ENCODE data around the gene SEZ6. TPM values are rescaled to one million over a fixed set of nuclear protein-coding genes. Genes with fewer than 3 reads are reported as not detected.

SEZ6 gene
- total RNA-seq, 1 donor from 2014 or later = 10.1 TPM

DNA sequence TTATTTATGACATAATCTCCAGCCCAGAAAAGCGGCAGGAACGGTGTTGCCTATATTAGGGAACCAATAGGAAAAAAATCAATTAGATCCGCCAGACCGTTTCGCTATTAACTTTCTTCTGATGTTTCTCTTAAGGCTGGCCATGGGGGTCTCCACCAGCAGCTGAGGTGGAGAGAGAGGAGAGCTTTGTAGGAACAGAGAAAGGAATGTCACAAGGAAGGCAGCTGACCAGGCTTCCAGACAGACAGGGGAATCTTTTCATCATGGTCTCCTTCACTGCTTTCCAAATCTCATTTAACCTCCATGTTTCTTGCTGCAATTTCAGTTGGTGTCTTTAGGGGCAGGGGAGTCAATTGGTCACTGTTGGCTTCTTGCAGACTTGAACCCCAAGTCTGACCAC lies 8.9 kb upstream of the SEZ6 start:
- H3K27ac Mint-ChIP-seq = no peak overlapping the region
- no peak overlapping the region for H3K4me3 Mint-ChIP-seq (ENCODE audit: low read depth)
- DNase-seq (ENCODE audit: low spot score, unreplicated experiment) = no peak
- H3K27me3 Mint-ChIP-seq = peaks cover 35% of the 10 kb centered on the region
- no peaks in the 10 kb centered on the region for H3K36me3 Mint-ChIP-seq (ENCODE audit: insufficient read depth)
- TF ChIP-seq, protein P1, sequence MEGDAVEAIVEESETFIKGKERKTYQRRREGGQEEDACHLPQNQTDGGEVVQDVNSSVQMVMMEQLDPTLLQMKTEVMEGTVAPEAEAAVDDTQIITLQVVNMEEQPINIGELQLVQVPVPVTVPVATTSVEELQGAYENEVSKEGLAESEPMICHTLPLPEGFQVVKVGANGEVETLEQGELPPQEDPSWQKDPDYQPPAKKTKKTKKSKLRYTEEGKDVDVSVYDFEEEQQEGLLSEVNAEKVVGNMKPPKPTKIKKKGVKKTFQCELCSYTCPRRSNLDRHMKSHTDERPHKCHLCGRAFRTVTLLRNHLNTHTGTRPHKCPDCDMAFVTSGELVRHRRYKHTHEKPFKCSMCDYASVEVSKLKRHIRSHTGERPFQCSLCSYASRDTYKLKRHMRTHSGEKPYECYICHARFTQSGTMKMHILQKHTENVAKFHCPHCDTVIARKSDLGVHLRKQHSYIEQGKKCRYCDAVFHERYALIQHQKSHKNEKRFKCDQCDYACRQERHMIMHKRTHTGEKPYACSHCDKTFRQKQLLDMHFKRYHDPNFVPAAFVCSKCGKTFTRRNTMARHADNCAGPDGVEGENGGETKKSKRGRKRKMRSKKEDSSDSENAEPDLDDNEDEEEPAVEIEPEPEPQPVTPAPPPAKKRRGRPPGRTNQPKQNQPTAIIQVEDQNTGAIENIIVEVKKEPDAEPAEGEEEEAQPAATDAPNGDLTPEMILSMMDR (IDR thresholded peaks at IDR 0.05; ENCODE audit: unreplicated experiment) = no peak
- peaks cover 35% of the 10 kb centered on the region for H3K4me1 Mint-ChIP-seq (ENCODE audit: low read depth)
- no peaks in the 10 kb centered on the region for H3K9me3 Mint-ChIP-seq (ENCODE audit: low read depth)

DNA sequence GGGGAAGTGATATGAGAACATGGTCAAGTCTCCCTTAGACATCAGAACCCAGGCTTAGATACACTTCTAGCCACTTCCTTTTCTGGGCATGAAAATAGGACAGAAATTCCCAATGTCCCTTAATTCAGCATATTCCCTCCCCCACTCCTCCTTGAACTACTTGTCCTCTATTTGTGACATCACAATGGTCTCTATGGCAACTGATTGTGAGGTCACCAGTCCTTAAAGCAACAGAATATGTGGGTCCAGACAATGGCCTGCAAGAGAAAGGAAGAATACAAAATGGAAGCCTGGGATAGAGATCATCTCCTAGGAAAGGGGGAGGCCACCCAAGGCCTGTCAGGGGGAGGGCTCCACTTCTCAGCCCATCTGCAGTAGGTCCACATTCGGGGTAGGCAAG lies 6.7 kb upstream of the SEZ6 start:
- Mint-ChIP-seq H3K27ac (no peak overlapping the region), H3K27me3 (peaks cover 27% of the 10 kb centered on the region), H3K4me1 (ENCODE audit: low read depth) (peaks cover 40% of the 10 kb centered on the region), H3K4me3 (ENCODE audit: low read depth) (no peak overlapping the region), H3K36me3 (ENCODE audit: insufficient read depth) (no peaks in the 10 kb centered on the region), H3K9me3 (ENCODE audit: low read depth) (no peaks in the 10 kb centered on the region)
- TF ChIP-seq, protein P1 (IDR thresholded peaks at IDR 0.05; ENCODE audit: unreplicated experiment) = no peak
- no peak for DNase-seq (ENCODE audit: low spot score, unreplicated experiment)

DNA sequence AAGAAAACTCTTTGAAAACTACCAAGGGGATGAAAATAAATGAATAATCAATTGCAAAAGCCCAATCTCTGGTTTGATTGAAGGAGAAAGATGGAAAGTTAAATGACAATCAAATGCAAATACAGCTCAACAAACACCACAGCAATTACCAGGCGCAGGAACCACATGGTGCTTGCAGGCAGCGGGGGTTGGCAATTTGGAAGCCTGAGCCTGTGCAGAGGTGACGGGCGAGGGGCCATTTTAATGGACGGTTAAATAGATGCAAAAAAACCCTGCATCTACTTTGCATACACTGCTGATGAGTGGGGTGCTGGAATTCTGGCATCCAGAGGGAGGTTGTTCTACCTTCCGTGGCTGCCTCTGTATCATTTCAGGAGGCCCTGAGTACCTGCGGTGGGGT lies 4.8 kb upstream of the SEZ6 start:
- Mint-ChIP-seq H3K36me3 (ENCODE audit: insufficient read depth) (no peaks in the 10 kb centered on the region), H3K9me3 (ENCODE audit: low read depth) (no peaks in the 10 kb centered on the region), H3K4me1 (ENCODE audit: low read depth) (peaks cover 37% of the 10 kb centered on the region), H3K27ac (peak overlapping the region; percentile 26), H3K27me3 (peaks cover 35% of the 10 kb centered on the region), H3K4me3 (ENCODE audit: low read depth) (no peak overlapping the region)
- TF ChIP-seq, protein P1 (IDR thresholded peaks at IDR 0.05; ENCODE audit: unreplicated experiment) = no peak
- DNase-seq (ENCODE audit: low spot score, unreplicated experiment) = no peak

DNA sequence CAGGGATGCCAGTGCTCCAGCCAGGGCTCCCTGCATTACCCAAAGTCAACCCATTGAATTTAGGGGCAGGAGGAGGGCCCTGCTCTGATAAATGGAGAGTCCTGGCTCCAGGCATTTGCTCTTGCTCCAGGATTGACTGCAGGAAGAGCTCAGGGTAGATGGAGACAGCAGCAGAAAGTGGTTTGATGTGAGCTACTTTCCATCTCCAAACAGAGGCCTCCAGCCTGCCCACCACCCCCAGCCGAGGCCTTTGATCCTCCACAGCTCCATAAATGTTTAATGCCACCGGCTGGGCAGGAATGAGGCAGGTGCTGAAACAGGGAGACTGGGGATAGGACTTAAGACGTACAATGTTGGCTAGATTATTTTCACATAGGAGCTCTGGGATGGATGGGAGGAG lies 4.3 kb upstream of the SEZ6 start:
- peaks cover 38% of the 10 kb centered on the region for H3K27me3 Mint-ChIP-seq
- H3K4me1 Mint-ChIP-seq (ENCODE audit: low read depth) = peaks cover 36% of the 10 kb centered on the region
- peak overlapping the region; percentile 26 for H3K27ac Mint-ChIP-seq
- H3K36me3 Mint-ChIP-seq (ENCODE audit: insufficient read depth) = no peaks in the 10 kb centered on the region
- H3K9me3 Mint-ChIP-seq (ENCODE audit: low read depth) = no peaks in the 10 kb centered on the region
- DNase-seq (ENCODE audit: low spot score, unreplicated experiment) = no peak
- TF ChIP-seq, protein P1 (IDR thresholded peaks at IDR 0.05; ENCODE audit: unreplicated experiment) = no peak
- H3K4me3 Mint-ChIP-seq (ENCODE audit: low read depth) = no peak overlapping the region

DNA sequence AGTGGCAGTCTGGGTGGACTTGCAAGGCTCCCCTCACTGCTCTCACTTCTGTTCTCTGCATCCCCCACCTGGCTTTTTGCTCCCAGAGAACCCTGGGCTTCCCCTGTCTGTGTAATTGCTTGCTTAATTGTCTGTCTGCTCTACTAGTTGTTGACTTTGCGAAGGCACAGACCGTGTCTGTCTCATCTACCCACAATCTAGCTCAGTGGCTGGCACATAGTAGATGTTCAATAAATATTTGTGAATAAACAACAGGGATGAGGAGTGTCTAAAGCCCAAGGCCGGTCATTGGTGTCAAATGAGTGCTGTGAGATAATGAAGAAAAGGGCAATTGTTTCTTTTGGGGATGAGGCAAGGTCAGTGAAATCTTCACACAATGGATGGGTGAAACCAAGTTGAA lies 2.8 kb upstream of the SEZ6 start:
- DNase-seq (ENCODE audit: low spot score, unreplicated experiment) = no peak
- Mint-ChIP-seq H3K9me3 (ENCODE audit: low read depth) (no peaks in the 10 kb centered on the region), H3K4me1 (ENCODE audit: low read depth) (peaks cover 28% of the 10 kb centered on the region), H3K27me3 (peaks cover 47% of the 10 kb centered on the region), H3K27ac (no peak overlapping the region), H3K36me3 (ENCODE audit: insufficient read depth) (no peaks in the 10 kb centered on the region), H3K4me3 (ENCODE audit: low read depth) (no peak overlapping the region)
- TF ChIP-seq, protein P1 (IDR thresholded peaks at IDR 0.05; ENCODE audit: unreplicated experiment) = no peak

Data from progenitor cell of endocrine pancreas (in vitro differentiated cells).